HEK293 (cell line): ENCODE data around the gene COIL.

Source experiments
- BCL11A ChIP-seq: fragments of 450-650 bp; formaldehyde crosslinking; IDR thresholded peaks from 2 replicates; pipeline ENCODE4 v1.5.1; 2016; ENCODE audit warnings: low read depth, missing biosample characterization, missing genetic modification characterization
- BCL11B ChIP-seq: fragments of 450-650 bp; formaldehyde crosslinking; IDR thresholded peaks from 2 replicates; pipeline ENCODE4 v1.5.1; 2016; ENCODE audit warnings: low read depth, missing biosample characterization, missing genetic modification characterization
- BCL6B ChIP-seq: fragments of 450-650 bp; formaldehyde crosslinking; IDR thresholded peaks from 2 replicates; pipeline ENCODE4 v1.5.1; 2017; ENCODE audit warnings: missing biosample characterization, missing genetic modification characterization
- EGR2 ChIP-seq: fragments of 450-650 bp; formaldehyde crosslinking; IDR thresholded peaks from 2 replicates; pipeline ENCODE4 v1.5.1; 2016; ENCODE audit warnings: low read depth, missing biosample characterization, missing genetic modification characterization
- GFI1B ChIP-seq: fragments of 450-650 bp; formaldehyde crosslinking; IDR thresholded peaks from 2 replicates; pipeline ENCODE4 v1.5.1; 2016; ENCODE audit warnings: missing biosample characterization, missing genetic modification characterization
- GLI2 ChIP-seq: fragments of 450-650 bp; formaldehyde crosslinking; IDR thresholded peaks from 2 replicates; pipeline ENCODE4; 2017; ENCODE audit warnings: missing biosample characterization, missing genetic modification characterization, low read depth, borderline replicate concordance
- IKZF3 ChIP-seq: fragments of 450-650 bp; IDR thresholded peaks from 2 replicates; pipeline ENCODE4 v1.5.0; 2018; ENCODE audit warnings: missing biosample characterization, mild to moderate bottlenecking, missing genetic modification characterization, moderate library complexity
- MZF1 ChIP-seq: fragments of 450-650 bp; formaldehyde crosslinking; IDR thresholded peaks from 2 replicates; pipeline ENCODE4 v1.5.1; 2017; ENCODE audit warnings: missing biosample characterization, missing genetic modification characterization, borderline replicate concordance
- PRDM1 ChIP-seq: fragments of 450-650 bp; formaldehyde crosslinking; IDR thresholded peaks from 2 replicates; pipeline ENCODE4; 2016; ENCODE audit warnings: missing biosample characterization, missing genetic modification characterization
- TCF7L2 ChIP-seq: IDR thresholded peaks from 2 replicates; pipeline ENCODE4 v1.6.1; 2011; ENCODE audit warnings: low read depth, mild to moderate bottlenecking, inconsistent platforms, low read length, moderate library complexity, borderline replicate concordance
- ZBTB1 ChIP-seq: fragments of 450-650 bp; formaldehyde crosslinking; IDR thresholded peaks from 2 replicates; pipeline ENCODE4 v1.5.1; 2016; ENCODE audit warnings: missing biosample characterization, missing genetic modification characterization
- ZFHX2 ChIP-seq: fragments of 450-650 bp; formaldehyde crosslinking; conservative IDR thresholded peaks from 2 replicates; pipeline ENCODE4 v1.5.1; 2016; ENCODE audit warnings: missing biosample characterization, missing genetic modification characterization
- ZNF10 ChIP-seq: fragments of 450-650 bp; formaldehyde crosslinking; IDR thresholded peaks from 2 replicates; pipeline ENCODE4 v1.5.1; 2017; ENCODE audit warnings: missing biosample characterization, missing genetic modification characterization
- ZNF121 ChIP-seq: fragments of 450-650 bp; formaldehyde crosslinking; IDR thresholded peaks from 2 replicates; pipeline ENCODE4 v1.5.1; 2016; ENCODE audit warnings: missing biosample characterization, missing genetic modification characterization
- ZNF155 ChIP-seq: fragments of 450-650 bp; formaldehyde crosslinking; IDR thresholded peaks from 2 replicates; pipeline ENCODE4 v1.5.1; 2016; ENCODE audit warnings: missing biosample characterization, missing genetic modification characterization
- ZNF157 ChIP-seq: fragments of 450-650 bp; formaldehyde crosslinking; IDR thresholded peaks from 2 replicates; pipeline ENCODE4 v1.5.1; 2016; ENCODE audit warnings: missing biosample characterization, missing genetic modification characterization
- ZNF2 ChIP-seq: fragments of 450-650 bp; formaldehyde crosslinking; IDR thresholded peaks from 2 replicates; pipeline ENCODE4 v1.5.1; 2016; ENCODE audit warnings: missing biosample characterization, missing genetic modification characterization
- ZNF202 ChIP-seq: fragments of 450-650 bp; formaldehyde crosslinking; IDR thresholded peaks from 2 replicates; pipeline ENCODE4 v1.5.1; 2016; ENCODE audit warnings: missing biosample characterization, missing genetic modification characterization, borderline replicate concordance
- ZNF211 ChIP-seq: fragments of 450-650 bp; formaldehyde crosslinking; IDR thresholded peaks from 2 replicates; pipeline ENCODE4 v1.5.1; 2016; ENCODE audit warnings: low read depth, missing biosample characterization, missing genetic modification characterization
- ZNF24 ChIP-seq: fragments of 450-650 bp; formaldehyde crosslinking; IDR thresholded peaks from 2 replicates; pipeline ENCODE4 v1.5.1; 2016; ENCODE audit warnings: missing biosample characterization, missing genetic modification characterization
- ZNF324 ChIP-seq: fragments of 450-650 bp; formaldehyde crosslinking; IDR thresholded peaks from 2 replicates; pipeline ENCODE4 v1.5.1; 2016; ENCODE audit warnings: missing biosample characterization, missing genetic modification characterization
- ZNF398 ChIP-seq: fragments of 450-650 bp; formaldehyde crosslinking; IDR thresholded peaks from 2 replicates; pipeline ENCODE4 v1.5.1; 2017; ENCODE audit warnings: missing biosample characterization, missing genetic modification characterization
- ZNF404 ChIP-seq: fragments of 450-650 bp; formaldehyde crosslinking; IDR thresholded peaks from 2 replicates; pipeline ENCODE4 v1.5.1; 2017; ENCODE audit warnings: missing biosample characterization, missing genetic modification characterization
- ZNF521 ChIP-seq: fragments of 450-650 bp; formaldehyde crosslinking; IDR thresholded peaks from 2 replicates; pipeline ENCODE4 v1.5.1; 2017; ENCODE audit warnings: missing biosample characterization, mild to moderate bottlenecking, missing genetic modification characterization
- ZNF529 ChIP-seq: fragments of 450-650 bp; formaldehyde crosslinking; IDR thresholded peaks from 2 replicates; pipeline ENCODE4 v1.5.1; 2017; ENCODE audit warnings: missing genetic modification characterization, missing biosample characterization; ENCODE audit not compliant: insufficient replicate concordance
- ZNF544 ChIP-seq: fragments of 450-650 bp; formaldehyde crosslinking; IDR thresholded peaks from 2 replicates; pipeline ENCODE4 v1.5.0; 2017; ENCODE audit warnings: missing biosample characterization, missing genetic modification characterization
- ZNF560 ChIP-seq: fragments of 450-650 bp; formaldehyde crosslinking; IDR thresholded peaks from 2 replicates; pipeline ENCODE4 v1.5.1; 2017; ENCODE audit warnings: missing biosample characterization, missing genetic modification characterization, borderline replicate concordance
- ZNF621 ChIP-seq: fragments of 450-650 bp; formaldehyde crosslinking; IDR thresholded peaks from 2 replicates; pipeline ENCODE4 v1.5.1; 2017; ENCODE audit warnings: missing biosample characterization, missing genetic modification characterization
- ZNF670 ChIP-seq: fragments of 450-650 bp; formaldehyde crosslinking; IDR thresholded peaks from 2 replicates; pipeline ENCODE4 v1.5.1; 2016; ENCODE audit warnings: missing biosample characterization, missing genetic modification characterization, low read depth
- ZNF76 ChIP-seq: fragments of 450-650 bp; formaldehyde crosslinking; IDR thresholded peaks from 2 replicates; pipeline ENCODE4; 2016; ENCODE audit warnings: low read depth, missing biosample characterization, missing genetic modification characterization, borderline replicate concordance
- TF ChIP-seq, protein P1 (sequence below): fragments of 450-650 bp; formaldehyde crosslinking; IDR thresholded peaks from 2 replicates; pipeline ENCODE4 v1.5.1; 2016; ENCODE audit warnings: missing biosample characterization, missing genetic modification characterization
- TF ChIP-seq, protein P2 (sequence below): fragments of 450-650 bp; formaldehyde crosslinking; conservative IDR thresholded peaks from 2 replicates; pipeline ENCODE4 v1.5.1; 2016; ENCODE audit warnings: low read depth, missing biosample characterization, missing genetic modification characterization
- TF ChIP-seq, protein P3 (sequence below): fragments of 450-650 bp; formaldehyde crosslinking; IDR thresholded peaks from 2 replicates; pipeline ENCODE4 v1.5.1; 2017; ENCODE audit warnings: missing biosample characterization, missing genetic modification characterization

COIL gene

GRCh38 chr17:56913353-56913866 lies 47.4 kb downstream of the COIL start (continued):
- TF ChIP-seq, protein P1, sequence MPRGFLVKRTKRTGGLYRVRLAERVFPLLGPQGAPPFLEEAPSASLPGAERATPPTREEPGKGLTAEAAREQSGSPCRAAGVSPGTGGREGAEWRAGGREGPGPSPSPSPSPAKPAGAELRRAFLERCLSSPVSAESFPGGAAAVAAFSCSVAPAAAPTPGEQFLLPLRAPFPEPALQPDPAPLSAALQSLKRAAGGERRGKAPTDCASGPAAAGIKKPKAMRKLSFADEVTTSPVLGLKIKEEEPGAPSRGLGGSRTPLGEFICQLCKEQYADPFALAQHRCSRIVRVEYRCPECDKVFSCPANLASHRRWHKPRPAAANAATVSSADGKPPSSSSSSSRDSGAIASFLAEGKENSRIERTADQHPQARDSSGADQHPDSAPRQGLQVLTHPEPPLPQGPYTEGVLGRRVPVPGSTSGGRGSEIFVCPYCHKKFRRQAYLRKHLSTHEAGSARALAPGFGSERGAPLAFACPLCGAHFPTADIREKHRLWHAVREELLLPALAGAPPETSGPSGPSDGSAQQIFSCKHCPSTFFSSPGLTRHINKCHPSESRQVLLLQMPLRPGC (tag by site-specific recombination) = no peak
- TF ChIP-seq ZNF202 (tag by site-specific recombination) = no peak
- no peak for TF ChIP-seq TCF7L2
- peak; percentile 51; the same call in 1 of the 2 replicates for TF ChIP-seq ZNF76 (tag by site-specific recombination)
- TF ChIP-seq ZNF10 (tag by site-specific recombination) = no peak
- no peak for TF ChIP-seq ZNF24 (tag by site-specific recombination)
- TF ChIP-seq ZNF2 (tag by site-specific recombination) = no peak
- TF ChIP-seq MZF1 = no peak
- no peak for TF ChIP-seq ZNF544 (tag by site-specific recombination)
- no peak for TF ChIP-seq ZFHX2 (tag by site-specific recombination)
- TF ChIP-seq ZNF121 (tag by site-specific recombination) = no peak
- TF ChIP-seq ZNF529 (tag by site-specific recombination) = no peak
- TF ChIP-seq GLI2 = no peak
- no peak for TF ChIP-seq BCL11A
- no peak for TF ChIP-seq PRDM1 (tag by site-specific recombination)
- TF ChIP-seq GFI1B = no peak
- TF ChIP-seq IKZF3 (tag by site-specific recombination) = no peak
- no peak for TF ChIP-seq ZNF521
- no peak for TF ChIP-seq ZBTB1 (tag by site-specific recombination)
- TF ChIP-seq BCL6B (tag by site-specific recombination) = no peak
- no peak for TF ChIP-seq ZNF155
- TF ChIP-seq, protein P2, sequence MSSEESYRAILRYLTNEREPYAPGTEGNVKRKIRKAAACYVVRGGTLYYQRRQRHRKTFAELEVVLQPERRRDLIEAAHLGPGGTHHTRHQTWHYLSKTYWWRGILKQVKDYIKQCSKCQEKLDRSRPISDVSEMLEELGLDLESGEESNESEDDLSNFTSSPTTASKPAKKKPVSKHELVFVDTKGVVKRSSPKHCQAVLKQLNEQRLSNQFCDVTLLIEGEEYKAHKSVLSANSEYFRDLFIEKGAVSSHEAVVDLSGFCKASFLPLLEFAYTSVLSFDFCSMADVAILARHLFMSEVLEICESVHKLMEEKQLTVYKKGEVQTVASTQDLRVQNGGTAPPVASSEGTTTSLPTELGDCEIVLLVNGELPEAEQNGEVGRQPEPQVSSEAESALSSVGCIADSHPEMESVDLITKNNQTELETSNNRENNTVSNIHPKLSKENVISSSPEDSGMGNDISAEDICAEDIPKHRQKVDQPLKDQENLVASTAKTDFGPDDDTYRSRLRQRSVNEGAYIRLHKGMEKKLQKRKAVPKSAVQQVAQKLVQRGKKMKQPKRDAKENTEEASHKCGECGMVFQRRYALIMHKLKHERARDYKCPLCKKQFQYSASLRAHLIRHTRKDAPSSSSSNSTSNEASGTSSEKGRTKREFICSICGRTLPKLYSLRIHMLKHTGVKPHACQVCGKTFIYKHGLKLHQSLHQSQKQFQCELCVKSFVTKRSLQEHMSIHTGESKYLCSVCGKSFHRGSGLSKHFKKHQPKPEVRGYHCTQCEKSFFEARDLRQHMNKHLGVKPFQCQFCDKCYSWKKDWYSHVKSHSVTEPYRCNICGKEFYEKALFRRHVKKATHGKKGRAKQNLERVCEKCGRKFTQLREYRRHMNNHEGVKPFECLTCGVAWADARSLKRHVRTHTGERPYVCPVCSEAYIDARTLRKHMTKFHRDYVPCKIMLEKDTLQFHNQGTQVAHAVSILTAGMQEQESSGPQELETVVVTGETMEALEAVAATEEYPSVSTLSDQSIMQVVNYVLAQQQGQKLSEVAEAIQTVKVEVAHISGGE (tag by site-specific recombination) = no peak
- no peak for TF ChIP-seq ZNF324 (tag by site-specific recombination)
- TF ChIP-seq ZNF404 (tag by site-specific recombination) = no peak
- TF ChIP-seq ZNF211 (tag by site-specific recombination) = no peak
- TF ChIP-seq ZNF157 = no peak
- TF ChIP-seq ZNF560 = no peak
- no peak for TF ChIP-seq BCL11B (tag by site-specific recombination)
- TF ChIP-seq, protein P3, sequence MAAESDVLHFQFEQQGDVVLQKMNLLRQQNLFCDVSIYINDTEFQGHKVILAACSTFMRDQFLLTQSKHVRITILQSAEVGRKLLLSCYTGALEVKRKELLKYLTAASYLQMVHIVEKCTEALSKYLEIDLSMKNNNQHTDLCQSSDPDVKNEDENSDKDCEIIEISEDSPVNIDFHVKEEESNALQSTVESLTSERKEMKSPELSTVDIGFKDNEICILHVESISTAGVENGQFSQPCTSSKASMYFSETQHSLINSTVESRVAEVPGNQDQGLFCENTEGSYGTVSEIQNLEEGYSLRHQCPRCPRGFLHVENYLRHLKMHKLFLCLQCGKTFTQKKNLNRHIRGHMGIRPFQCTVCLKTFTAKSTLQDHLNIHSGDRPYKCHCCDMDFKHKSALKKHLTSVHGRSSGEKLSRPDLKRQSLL (tag by site-specific recombination) = no peak
- TF ChIP-seq ZNF670 (tag by site-specific recombination) = no peak
- no peak; the same call in 1 of the 2 replicates for TF ChIP-seq EGR2 (tag by site-specific recombination)
- TF ChIP-seq ZNF621 (tag by site-specific recombination) = no peak
- TF ChIP-seq ZNF398 = no peak; the same call in 1 of the 2 replicates
